Cerebellar nuclear complex (tissue), 1 donor: ENCODE results near the gene HECTD4.
A peak's percentile ranks its signal among the peaks of the same experiment; 100 is the strongest.
"Not testable (repeated sequence)": the region's sequence is repeated elsewhere in the genome, so short reads cannot be mapped to it uniquely, and the experiment has no call there.

ENCODE experiments used
- DNase-seq, 2 experiments: peaks; one replicate each; lab custom pipeline; 2025; lab: John Stamatoyannopoulos, UW

HECTD4 gene

DNA sequence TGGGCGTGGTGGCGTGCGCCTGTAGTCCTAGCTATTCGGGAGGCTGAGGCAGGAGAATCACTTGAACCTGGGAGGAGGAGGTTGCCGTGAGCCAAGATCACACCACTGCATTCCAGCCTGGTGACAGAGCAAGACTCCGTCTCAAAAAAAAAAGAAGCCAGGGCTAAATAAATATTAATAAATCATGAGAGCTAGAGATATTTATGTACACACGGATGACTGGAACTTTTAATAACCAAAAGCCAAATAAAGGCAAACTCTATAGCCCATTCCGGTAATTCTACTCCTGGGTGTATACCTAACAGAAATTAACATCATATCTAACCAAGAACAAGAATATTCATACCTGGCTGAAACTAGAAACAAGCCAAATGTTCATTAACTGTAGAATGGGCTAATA is 264.5 kb downstream of the HECTD4 start:
- no peak for DNase-seq

DNA sequence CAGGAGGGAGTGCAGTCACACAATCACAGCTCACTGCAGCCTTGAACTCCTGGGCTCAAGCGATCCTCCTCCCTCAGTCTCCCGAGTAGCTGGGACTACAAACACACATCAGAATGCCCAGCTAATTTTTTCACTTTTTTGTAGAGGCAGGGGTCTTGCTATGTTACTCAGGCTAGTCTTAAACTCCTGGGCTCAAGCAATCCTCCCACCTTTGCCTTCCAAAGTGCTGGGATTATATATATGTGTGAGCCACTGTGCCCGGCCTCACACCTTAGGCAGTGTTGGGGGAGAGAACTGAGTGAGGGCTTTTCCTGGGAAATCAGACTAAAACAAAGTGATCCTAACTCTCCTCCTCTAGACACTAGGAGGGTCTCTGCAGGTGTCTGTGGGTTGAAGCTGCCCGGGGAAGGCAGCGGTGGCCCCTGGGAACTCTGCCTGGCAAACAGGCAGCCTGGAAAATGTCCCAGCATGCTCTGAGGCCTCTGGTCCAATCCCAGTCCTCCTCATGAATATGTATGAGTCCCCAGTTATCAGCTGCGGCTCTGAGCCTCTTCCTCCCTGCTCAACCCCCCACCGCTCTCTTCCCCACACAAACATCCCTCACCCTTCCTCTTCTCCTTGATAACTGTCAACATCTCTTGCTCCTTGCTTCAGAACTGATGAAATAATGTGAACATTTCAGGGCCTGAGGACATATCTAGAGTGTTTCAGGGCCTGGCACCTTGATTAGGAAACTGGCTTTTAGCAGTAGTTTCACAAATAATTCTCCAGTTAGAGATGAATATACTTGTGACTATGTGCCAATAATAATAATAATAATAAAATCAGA is 265.8 kb downstream of the HECTD4 start:
- peak in 1 of 2 experiments; percentile 6 for DNase-seq

DNA sequence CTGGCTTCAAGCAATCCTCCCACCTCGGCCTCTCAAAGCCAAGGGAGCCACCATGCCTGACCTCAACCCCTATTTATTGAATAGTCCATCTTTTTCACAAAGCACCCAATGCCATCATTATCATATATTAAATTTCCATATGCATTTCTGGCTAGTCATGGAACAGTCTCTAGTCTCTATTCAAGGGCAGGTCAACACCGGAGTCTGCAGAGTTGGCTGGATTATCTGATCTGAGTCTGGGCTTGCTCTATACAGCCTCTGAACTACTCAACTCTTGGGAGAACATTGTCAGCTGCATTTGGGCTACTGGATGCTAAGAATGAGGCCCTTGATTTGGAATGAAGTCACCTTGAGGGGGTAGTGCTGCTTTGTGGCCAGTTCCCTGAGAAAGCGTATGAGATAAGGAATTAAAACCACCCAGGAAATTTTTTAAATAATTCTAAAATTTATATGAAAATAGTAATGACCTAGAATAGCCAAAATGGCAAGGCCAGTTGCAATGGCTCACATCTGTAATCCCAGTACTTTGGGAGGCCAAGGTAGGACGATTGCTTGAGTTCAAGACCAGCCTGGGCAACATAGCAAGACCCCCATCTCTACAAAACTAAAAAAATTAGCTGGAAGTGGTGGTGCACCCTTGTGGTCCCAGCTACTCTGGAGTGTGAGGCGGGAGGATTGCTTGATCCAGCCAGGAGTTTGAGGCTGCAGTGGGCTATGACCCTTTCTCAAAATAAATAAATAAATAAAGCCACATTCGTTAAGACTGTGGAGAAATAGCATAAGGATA is 266.8 kb downstream of the HECTD4 start:
- no peak for DNase-seq

DNA sequence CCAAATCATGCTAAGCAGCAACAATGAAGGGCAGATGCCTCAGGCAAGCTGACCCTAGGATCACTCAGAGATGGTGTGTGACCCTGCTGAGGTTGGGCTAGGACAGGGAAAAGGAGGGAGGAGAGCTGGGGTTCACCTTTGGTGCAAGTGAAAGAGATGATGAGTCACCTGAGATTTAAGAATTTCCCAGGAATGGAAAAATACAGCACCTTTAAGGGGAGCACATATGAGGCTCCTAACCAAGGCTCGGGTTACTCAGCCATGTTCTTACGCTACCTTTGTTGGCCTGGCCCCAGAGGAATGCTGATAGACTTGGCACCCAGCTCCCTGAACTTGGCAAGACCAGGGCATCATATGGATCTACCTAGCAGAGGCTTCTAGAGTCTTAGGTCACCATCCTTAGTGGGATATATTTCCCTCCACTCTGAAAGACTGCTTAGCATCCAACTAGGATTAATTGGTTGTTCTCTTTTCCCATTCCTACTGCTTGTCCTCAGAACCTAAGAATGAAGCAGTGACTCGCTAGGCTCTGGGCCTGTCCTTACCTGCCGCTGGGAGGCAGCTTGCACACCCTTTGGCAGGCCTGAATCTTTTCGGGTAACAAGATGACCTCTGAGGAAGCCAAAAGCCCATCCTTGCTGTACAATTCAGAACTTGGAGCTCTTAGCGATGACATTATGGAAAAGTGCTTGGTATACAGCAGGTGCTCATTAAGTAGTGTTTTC is 269.7 kb downstream of the HECTD4 start:
- DNase-seq: no peak

DNA sequence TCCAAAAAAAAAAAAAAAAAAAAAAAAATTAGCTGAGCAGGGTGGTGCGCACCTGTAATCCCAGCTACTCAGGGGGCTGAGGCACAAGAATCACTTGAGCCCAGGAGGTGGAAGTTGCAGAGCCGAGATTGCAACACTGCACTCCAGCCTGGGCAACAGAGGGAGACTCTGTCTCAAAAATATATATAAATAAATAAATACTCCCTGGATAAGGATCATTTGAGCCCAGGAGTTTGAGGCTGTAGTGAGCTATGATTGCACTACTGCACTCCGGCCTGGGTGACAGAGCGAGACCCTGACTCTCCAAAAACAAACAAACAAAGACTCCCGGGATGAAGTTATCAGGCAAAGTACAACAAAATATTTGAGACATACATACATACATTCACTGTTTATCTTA is 270.3 kb downstream of the HECTD4 start:
- no peak for DNase-seq

DNA sequence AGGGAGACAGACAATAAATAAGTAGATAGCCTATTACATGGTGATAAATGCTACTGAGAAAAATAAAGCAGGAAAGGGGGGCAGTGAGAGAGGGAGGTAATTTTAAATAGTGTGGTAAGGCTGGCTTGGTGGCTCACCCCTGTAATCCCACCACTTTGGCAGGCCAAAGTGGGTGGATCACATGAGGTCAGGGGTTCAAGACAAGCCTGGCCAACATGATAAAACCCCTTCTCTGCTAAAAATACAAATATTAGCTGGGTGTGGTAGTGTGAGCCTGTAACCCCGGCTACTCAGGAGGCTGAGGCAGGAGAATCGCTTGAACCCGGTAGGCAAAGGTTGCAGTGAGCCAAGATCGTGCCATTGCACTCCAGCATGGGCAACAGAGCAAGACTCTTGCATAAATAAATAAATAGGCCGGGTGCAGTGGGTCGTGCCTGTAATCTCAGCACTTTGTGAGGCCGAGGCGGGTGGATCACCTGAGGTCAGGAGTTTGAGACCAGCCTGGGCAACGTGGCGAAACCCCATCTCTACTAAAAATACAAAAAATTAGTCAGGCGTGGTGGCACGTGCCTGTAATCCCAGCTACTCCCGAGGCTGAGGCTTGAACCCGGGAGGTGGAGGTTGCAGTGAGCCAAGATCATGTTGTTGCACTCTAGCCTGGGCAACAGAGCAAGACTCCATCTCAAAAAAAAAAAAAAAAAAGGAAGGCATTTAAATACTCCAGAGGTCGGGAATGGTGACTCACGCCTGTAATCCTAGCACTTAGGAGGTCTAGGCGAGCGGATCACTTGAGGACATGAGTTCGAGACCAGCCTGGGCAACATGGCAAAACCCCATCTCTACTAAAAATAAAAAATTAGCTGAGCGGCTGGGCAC is 271.2 kb downstream of the HECTD4 start:
- not testable (repeated sequence) for DNase-seq
